C4-2B (cell line): ENCODE results near the gene ALKBH7.

Experiments
- CTCF ChIP-seq: fragments of 450-650 bp; conservative IDR thresholded peaks from 2 replicates; pipeline ENCODE4 v1.5.1; 2017; ENCODE audit warnings: mild to moderate bottlenecking
- ZFX ChIP-seq: fragments of 450-650 bp; IDR thresholded peaks from 2 replicates; pipeline ENCODE4 v1.6.1; 2017

GRCh38 chr19:6375411-6376010 lies 2.9 kb downstream of the ALKBH7 start, which contains the start of gene PSPN:
- TF ChIP-seq CTCF (no peak), ZFX (no peak)
